NCI-H226 (cell line): ENCODE data around the gene ZCCHC24.

Experiments used
- DNase-seq: peaks from one replicate; pipeline ENCODE4 v3.0.0-alpha.2; 2015

Gene ZCCHC24

GRCh38 chr10:79409726-79410085 lies 35.7 kb downstream of the ZCCHC24 start:
- DNase-seq = no peak

DNA sequence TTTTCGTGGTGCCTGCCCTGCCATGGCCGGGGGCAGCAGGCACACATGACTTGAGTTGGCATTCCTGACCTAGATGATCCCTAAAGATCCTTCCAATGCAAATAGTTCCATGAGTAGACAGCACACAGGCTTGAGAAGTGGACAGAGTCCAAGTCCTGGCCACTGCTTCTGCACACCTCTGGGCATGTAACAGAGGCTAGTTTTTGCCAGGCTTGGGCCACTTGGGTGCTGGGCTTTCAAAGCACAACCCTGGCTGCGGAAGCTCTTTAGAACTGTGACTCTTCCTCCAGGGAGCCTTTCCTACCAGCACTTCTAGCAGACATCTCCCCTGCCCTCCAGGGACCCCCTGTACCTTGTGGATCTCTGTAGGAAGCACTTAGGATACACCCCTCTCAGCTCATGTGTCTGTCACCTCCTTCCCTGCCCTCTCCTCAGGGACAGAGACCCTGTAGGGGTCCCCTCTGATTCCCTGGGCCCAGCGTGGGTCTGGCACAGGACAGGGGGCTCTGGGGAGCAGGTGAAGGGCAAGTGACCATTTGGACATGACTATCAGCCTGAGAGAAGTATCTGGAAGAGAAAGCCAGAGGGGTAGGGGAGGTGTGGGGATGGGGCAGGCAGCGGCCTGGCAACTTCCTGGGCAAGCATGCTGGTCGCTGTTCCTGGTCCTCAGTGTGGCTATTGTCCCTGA lies 36.2 kb downstream of the ZCCHC24 start:
- DNase-seq = no peak

DNA sequence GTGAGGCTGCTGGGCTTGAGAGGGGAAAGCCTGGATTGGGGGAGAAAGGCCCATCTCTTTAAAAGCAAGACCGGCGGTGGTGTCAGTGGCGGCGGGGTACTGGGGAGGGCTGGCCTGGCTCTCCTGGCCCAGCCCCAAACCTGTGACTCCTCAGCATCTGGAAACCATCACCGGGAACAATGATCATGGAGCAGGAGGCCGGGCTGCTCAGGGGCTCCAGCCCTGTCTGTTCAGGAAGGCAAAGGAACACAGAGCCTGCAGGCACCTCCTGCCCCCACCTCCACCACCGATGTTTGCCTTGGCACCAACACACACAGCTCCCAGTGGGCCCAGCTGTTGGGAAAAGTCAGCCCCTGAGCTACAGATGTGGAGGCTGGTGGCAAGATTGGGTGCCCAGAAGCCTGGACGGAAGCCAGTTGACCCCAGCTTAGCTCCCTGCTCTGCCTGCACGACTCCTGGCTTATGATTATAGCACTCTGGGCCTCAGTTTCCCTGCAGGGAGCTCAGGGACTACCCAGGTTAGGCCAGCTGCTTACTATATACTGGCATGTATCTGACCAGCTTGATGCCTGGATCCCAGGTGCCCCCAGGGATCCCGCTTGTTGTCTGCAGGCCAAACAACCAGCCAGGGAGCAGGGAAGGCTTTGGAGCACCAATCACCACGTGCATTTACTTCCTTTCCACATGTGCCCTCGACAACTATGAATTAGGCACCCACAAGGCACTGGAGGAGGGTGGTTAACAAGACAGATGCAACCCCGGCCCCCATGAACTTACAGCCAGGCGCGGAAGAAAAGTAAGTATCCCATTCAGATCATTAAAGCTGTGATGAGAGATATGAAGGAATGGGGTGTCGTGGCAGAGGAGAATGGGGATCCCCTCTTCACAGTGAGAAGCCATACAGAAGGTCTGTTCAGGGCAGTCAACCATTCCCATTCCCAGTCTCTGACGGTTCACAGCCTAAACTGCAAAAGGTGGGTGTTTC lies 37.3 kb downstream of the ZCCHC24 start:
- no peak for DNase-seq

GRCh38 chr10:79407423-79407796 lies 38.0 kb downstream of the ZCCHC24 start:
- no peak for DNase-seq

DNA sequence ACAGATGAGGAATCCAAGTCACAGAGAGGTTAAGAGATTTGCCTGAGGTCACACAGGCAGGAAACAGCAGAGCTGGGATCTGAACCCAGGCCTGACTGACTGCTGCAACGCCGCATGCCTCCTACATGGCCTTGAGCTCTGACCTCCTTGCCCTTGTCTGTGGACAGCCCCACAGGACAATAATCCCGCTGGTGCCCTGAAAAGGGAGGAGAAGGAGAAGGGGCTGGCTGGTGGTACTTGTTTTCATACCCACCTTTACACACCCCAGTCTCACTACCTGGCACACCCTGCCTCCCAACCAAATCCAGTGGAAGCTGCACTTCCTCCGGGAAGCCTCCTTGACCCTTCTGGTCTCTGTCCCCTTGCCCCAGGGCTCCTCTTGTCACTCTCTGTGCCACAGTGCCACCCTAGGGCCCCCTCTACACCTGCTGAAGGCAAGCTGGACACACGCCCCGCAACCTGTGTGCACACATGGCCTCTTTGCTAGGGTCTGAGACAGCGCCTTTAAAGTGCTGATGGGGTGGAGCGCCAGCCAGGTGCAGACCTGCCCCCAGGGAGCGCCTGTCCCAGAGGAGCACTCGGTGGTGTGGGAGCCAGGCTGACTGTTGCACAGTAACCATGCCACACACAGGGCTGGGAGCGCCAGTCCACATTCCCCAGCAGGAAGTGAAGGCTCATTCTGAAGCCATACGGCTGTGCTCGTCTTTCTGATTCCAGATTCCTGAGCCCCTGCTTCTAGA lies 38.6 kb downstream of the ZCCHC24 start:
- no peak for DNase-seq

DNA sequence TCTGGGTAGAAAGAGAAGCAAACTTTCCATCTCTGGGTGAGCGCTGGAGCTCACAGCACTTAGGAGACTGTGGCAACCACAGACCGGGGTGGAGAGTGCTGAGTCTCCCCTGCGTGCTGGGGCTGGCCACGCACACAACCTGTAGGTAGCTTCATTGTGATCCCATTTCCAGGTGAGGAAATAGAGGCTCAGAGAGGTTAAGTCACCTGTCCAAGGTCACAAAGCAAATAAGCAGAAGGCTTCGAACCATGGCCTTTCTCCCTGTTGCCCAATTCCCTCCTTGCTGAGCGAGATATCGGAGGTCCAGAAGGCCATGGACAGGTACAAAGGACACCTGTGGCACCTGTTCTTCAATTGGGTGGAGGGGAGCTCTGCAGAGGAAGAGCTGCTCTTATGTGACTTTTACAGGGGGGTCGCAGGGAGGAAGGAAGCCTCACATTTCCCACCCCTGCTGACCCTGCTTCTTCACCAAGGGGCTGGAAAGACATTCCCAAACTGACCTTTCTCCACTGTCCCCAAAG lies 39.4 kb downstream of the ZCCHC24 start:
- DNase-seq = no peak

- no peak for DNase-seq
Measured at GRCh38 chr10:79405221-79405994, 40.0 kb downstream of the ZCCHC24 start.

DNA sequence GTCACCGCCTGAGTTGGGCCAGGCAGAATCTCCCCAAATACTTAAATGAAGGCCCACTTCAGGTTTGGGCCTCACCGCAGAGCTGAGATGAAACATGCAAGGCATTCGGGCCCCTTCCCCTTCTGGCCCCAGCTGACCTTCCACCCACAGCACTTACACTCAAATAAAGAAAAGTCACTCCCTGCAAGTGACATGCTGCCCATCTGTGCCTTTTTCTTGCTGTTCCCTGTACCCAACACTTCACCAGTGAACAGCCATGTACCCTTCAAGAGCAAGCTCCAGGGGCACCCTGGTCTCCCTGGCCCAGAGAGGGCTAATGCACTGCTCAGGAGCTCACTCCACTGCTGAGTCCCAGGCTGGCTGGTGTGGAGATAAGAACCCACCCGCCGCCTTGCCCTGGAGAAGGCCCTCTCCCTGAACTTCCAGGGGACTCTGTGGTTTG lies 40.7 kb downstream of the ZCCHC24 start:
- no peak for DNase-seq

DNA sequence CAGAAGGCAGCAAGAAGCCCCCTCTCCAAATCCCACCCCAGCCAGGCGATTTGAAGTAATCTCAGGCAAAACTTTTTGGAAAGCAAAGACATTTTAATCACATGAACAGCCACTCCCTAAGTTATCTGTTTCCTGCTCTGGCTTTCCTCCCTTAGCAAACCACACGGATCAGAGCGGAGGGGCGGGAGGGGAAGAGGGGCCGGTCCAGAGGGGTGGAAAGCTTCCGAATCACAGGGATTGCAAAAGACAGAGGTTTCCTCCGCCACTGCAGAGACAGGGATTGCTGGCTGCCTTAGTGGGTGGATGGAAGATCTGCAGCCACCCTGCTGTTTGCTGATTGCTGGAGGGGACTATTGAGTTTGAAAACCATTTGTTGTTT lies 41.2 kb downstream of the ZCCHC24 start:
- DNase-seq = peak; percentile 87

GRCh38 chr10:79403441-79404230 lies 41.8 kb downstream of the ZCCHC24 start:
- DNase-seq = no peak

DNA sequence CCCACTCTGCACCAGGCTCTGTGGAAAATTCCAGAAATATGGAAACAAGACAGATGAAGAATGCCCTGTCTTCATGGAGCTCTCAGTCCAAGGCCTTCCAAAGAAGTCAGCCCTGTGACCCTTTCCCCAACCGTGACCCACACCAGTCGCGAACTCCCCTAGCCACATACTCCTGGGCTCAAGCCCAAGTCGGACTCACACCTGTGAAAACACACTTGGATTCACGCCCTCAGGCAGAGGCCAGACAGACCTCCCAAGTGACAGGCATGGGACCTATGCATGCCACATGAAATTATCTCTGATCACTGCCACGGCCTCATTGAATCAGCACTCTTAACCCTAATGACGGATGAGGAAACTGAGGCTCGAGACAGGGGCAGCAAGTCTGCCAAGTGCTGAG lies 42.5 kb downstream of the ZCCHC24 start:
- DNase-seq = no peak

- no peak for DNase-seq
Measured at GRCh38 chr10:79402625-79402946, 42.8 kb downstream of the ZCCHC24 start.

GRCh38 chr10:79401015-79401921 lies 44.2 kb downstream of the ZCCHC24 start:
- DNase-seq = no peak

GRCh38 chr10:79400146-79401004 lies 45.0 kb downstream of the ZCCHC24 start:
- DNase-seq = no peak

DNA sequence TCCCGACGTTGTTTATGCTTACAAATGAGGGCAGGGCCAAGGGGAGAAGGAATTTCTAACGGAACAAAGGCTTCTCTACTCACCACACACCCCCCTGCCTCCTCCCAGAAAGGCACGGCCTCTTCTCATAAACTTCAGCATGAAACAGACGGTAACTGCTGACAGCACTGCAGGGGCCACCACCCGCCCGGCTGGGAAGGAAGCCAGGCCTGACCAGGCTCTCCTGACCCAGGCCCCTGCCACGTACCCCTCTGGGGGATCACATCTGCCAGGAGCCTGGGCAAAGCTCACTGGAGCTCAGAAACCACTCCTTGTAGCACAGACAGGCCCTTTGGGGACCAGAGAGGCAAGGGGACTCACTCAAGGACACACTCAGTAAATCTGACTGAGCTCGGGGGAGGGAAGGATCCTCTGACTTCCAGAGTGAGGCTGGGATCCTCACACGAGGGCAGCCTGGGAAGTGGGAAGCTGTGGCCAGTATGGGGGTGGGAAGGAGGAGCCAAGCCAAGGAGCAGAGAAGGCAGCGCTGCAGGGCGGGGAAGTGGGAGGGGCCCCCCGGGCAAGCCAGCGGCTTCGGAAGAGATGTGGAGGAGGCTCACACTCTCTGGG lies 46.1 kb downstream of the ZCCHC24 start:
- peak; percentile 92 for DNase-seq

DNA sequence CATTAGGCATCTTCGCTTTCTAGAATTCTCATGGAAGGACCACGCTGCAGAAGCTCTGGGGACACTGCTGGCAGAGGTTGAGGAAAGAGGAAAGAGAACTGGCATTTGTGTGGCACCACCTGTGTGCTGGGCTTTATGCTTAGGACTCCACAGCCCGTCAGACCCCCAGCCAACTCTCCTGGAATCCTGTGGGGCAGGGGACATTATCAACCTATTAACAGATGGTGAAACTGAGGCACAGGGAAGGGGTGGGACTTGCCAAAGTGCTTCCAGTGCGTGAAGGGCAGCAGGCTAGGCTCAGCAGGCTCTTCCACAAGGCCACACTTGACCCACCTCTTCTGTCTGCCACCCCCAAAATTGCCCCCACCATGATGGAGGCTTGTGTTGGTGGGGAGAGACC lies 46.8 kb downstream of the ZCCHC24 start:
- no peak for DNase-seq

GRCh38 chr10:79397575-79398303 lies 47.7 kb downstream of the ZCCHC24 start:
- no peak for DNase-seq

DNA sequence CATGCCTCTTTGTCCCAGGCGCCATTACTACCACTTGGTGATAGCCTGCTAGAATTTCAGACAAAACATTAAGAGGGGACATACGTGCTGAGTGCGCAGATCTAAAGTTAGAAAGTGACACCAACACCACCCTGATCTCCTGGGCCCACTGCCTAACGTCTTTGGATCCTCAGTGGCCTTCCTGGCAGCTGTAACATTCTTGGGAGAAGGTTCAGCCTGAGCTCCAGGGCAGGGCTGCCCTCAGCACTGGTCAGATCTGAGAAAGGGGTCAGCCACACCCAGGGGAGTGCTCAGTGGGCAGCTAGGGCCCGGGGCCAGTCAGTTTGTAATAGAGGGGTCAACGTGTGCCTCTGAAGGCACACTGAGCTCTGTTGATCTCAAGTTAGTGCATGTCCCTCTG lies 48.4 kb downstream of the ZCCHC24 start:
- no peak for DNase-seq
